Testis (tissue), 3 donors: ENCODE measurements around the gene KANSL1L. TPM values are rescaled to one million over a fixed set of nuclear protein-coding genes. Genes with fewer than 3 reads are reported as not detected.
"Not testable (repeated sequence)": the region's sequence is repeated elsewhere in the genome, so short reads cannot be mapped to it uniquely, and the experiment has no call there.

Source experiments
- DNase-seq: peaks from one replicate; pipeline ENCODE4 v3.0.0-alpha.2; 2019
- H3K27ac ChIP-seq, 2 donors: fragments of 200-600 bp; sonication (generic); one replicate each; pipeline ENCODE4 v1.5.1; 2019
- H3K27me3 ChIP-seq: fragments of 200-600 bp; sonication (generic); one replicate; pipeline ENCODE4 v1.5.1; 2019
- H3K36me3 ChIP-seq: fragments of 200-600 bp; sonication (generic); one replicate; pipeline ENCODE4 v1.5.1; 2017; ENCODE audit warnings: low read depth; ENCODE audit errors: missing control alignments
- H3K4me1 ChIP-seq: fragments of 200-600 bp; sonication (generic); one replicate; pipeline ENCODE4 v1.5.1; 2019
- H3K4me3 ChIP-seq, 2 donors: fragments of 200-600 bp; sonication (generic); one replicate each; pipeline ENCODE4 v1.5.1; 2017 to 2019
- H3K9me3 ChIP-seq: fragments of 200-600 bp; sonication (generic); one replicate; pipeline ENCODE4 v1.5.1; 2017
- CTCF ChIP-seq, 3 experiments: fragments of 450-650 bp in 2 of 3; fragments of 200-600 bp in 1 of 3; sonication (generic) in 1 of 3; IDR thresholded peaks; one replicate each; pipeline ENCODE4 v1.5.1; 2016 to 2019; ENCODE audit warnings: antibody characterized with exemption in 3 of 3, mild to moderate bottlenecking in 2 of 3, moderate library complexity in 1 of 3
- POLR2A ChIP-seq: fragments of 450-650 bp; IDR thresholded peaks from one replicate; pipeline ENCODE4 v1.6.1; 2017; ENCODE audit warnings: antibody characterized with exemption, mild to moderate bottlenecking, moderate library complexity
- WGBS, 2 donors: methylation state at CpG; one replicate each; pipeline ENCODE4 v1.1.5; 2018; 5-methylcytosine and 5-hydroxymethylcytosine counted together
- intact Hi-C: fragments of 100-400 bp; cut with DNase I; formaldehyde crosslinking; loops from one replicate; pipeline ENCODE4 v1.15.1; 2023; ENCODE audit warnings: low total_unique reads
- polyA plus RNA-seq: library from polyadenylated mRNA; stranded (reverse); fragments of 350-450 nt; fragmentation: Illumina TruSeq; extraction: RNeasy Lipid Tissue Mini Kit (QIAGEN cat#74804); gene quantifications from one replicate; pipeline ENCODE4 v1.2.3, GENCODE V29; 2014; ENCODE audit warnings: low read depth, low replicate concordance; ENCODE audit not compliant: insufficient read depth
- total RNA-seq, 2 donors: library from RNA; depleted of rRNA; stranded (reverse); fragments of >200 nt; gene quantifications; one replicate each; pipeline ENCODE4 v1.2.3, GENCODE V29; 2016

KANSL1L gene
- total and polyA plus RNA-seq, 3 donors from 2014 or later = 39.7 to 80.4 (median 53.0) TPM

GRCh38 chr2:210180477-210180876 lies 9.3 kb upstream of the KANSL1L start:
- WGBS, 2 donors = 94 to 100% methylated on average over 1 of the region's 1 CpG
- H3K4me1 ChIP-seq = peaks cover 9% of the 10 kb centered on the region
- H3K27ac ChIP-seq = no peak overlapping the region
- H3K9me3 ChIP-seq = no peaks in the 10 kb centered on the region
- TF ChIP-seq CTCF (IDR thresholded peaks at IDR 0.05) (no peak), POLR2A (no peak)
- no peaks in the 10 kb centered on the region for H3K36me3 ChIP-seq
- H3K4me3 ChIP-seq = no peak overlapping the region
- DNase-seq = no peak
- no peaks in the 10 kb centered on the region for H3K27me3 ChIP-seq
- intact Hi-C loops = no loop called here

GRCh38 chr2:210179351-210179990 lies 8.3 kb upstream of the KANSL1L start:
- Histone ChIP-seq H3K27me3 (no peaks in the 10 kb centered on the region), H3K4me3 (no peak overlapping the region), H3K27ac (no peak overlapping the region), H3K36me3 (no peaks in the 10 kb centered on the region), H3K4me1 (peaks cover 9% of the 10 kb centered on the region), H3K9me3 (no peaks in the 10 kb centered on the region)
- intact Hi-C loops = no loop called here
- DNase-seq = no peak
- TF ChIP-seq POLR2A (no peak), CTCF (IDR thresholded peaks at IDR 0.05) (no peak)

GRCh38 chr2:210177769-210178168 lies 6.6 kb upstream of the KANSL1L start:
- Histone ChIP-seq H3K4me3 (no peak overlapping the region), H3K9me3 (no peaks in the 10 kb centered on the region), H3K27ac (no peak overlapping the region), H3K27me3 (no peaks in the 10 kb centered on the region), H3K4me1 (peaks cover 9% of the 10 kb centered on the region), H3K36me3 (no peaks in the 10 kb centered on the region)
- DNase-seq = no peak
- intact Hi-C loops = no loop called here
- no peak for TF ChIP-seq CTCF (IDR thresholded peaks at IDR 0.05)
- TF ChIP-seq POLR2A = no peak
- 93 to 95% methylated on average over 1 of the region's 1 CpG for WGBS, 2 donors

GRCh38 chr2:210177115-210177514 lies 5.9 kb upstream of the KANSL1L start:
- H3K4me3 ChIP-seq, H3K36me3 ChIP-seq, H3K9me3 ChIP-seq, intact Hi-C loops, H3K4me1 ChIP-seq, H3K27ac ChIP-seq, H3K27me3 ChIP-seq, DNase-seq: not testable (repeated sequence)
- 93 to 100% methylated on average over 1 of the region's 1 CpG for WGBS, 2 donors

GRCh38 chr2:210174086-210174485 lies 2.9 kb upstream of the KANSL1L start:
- no peaks in the 10 kb centered on the region for H3K27me3 ChIP-seq
- TF ChIP-seq POLR2A (no peak), CTCF (IDR thresholded peaks at IDR 0.05) (no peak)
- H3K9me3 ChIP-seq = no peaks in the 10 kb centered on the region
- H3K4me1 ChIP-seq = no peaks in the 10 kb centered on the region
- no peaks in the 10 kb centered on the region for H3K36me3 ChIP-seq
- intact Hi-C loops = no loop called here
- no peak for DNase-seq
- no peak overlapping the region for H3K4me3 ChIP-seq
- no peak overlapping the region for H3K27ac ChIP-seq
